Cardiac muscle cell (in vitro differentiated cells and primary cell): ENCODE measurements around the gene PSD. TPM values are rescaled to one million over a fixed set of nuclear protein-coding genes. Genes with fewer than 3 reads are reported as not detected.

Experiments used
- DNase-seq, 2 donors: peaks; one replicate each; pipeline versions ENCODE4 v3.0.0 to v3.0.0-alpha.2; 2010 to 2017; ENCODE audit warnings: low read depth in 1 of 2, low spot score in 1 of 2
- H3K27ac ChIP-seq: fragments of 200-600 bp; sonication (generic); 2 replicates; pipeline ENCODE4 v1.5.1; 2016
- H3K27me3 ChIP-seq: fragments of 200-600 bp; sonication (generic); 2 replicates; pipeline ENCODE4 v1.6.0; 2016; ENCODE audit warnings: control low read depth
- H3K36me3 ChIP-seq: fragments of 200-600 bp; sonication (generic); 2 replicates; pipeline ENCODE4 v1.5.1; 2016; ENCODE audit warnings: control low read depth
- H3K4me1 ChIP-seq: fragments of 200-600 bp; sonication (generic); 2 replicates; pipeline ENCODE4 v1.8.1; 2017; ENCODE audit warnings: low read depth, mild to moderate bottlenecking, mixed run types
- H3K4me3 ChIP-seq: fragments of 200-600 bp; sonication (generic); 2 replicates; pipeline ENCODE4 v1.5.1; 2016; ENCODE audit warnings: mild to moderate bottlenecking
- H3K9me3 ChIP-seq: fragments of 200-600 bp; sonication (generic); 2 replicates; pipeline ENCODE4 v1.5.1; 2017; ENCODE audit warnings: low read depth, mild to moderate bottlenecking, control low read depth
- CTCF ChIP-seq: IDR thresholded peaks from 2 replicates; pipeline ENCODE4 v1.5.1; 2012; ENCODE audit warnings: low read depth, mild to moderate bottlenecking, low read length
- polyA plus RNA-seq: library from polyadenylated mRNA; unstranded; fragments of >200 nt; fragmentation: Nextera tagmentation; extraction: Ambion mirVana; gene quantifications from 2 replicates; pipeline ENCODE4 v1.2.1, GENCODE V29; 2016
- total RNA-seq: library from RNA; depleted of rRNA; stranded (reverse); fragments of >200 nt; gene quantifications from 2 replicates; pipeline ENCODE4 v1.2.3, GENCODE V29; 2016

The PSD gene
- total and polyA plus RNA-seq, 2 experiments from 2014 or later: 13.2 to 24.7 TPM

GRCh38 chr10:102408728-102409603 is 9.6 kb downstream of the PSD start:
- no peaks in the 10 kb centered on the region for H3K36me3 ChIP-seq
- H3K4me3 ChIP-seq: peak overlapping the region; percentile 49
- H3K27me3 ChIP-seq: peaks cover 38% of the 10 kb centered on the region
- H3K4me1 ChIP-seq: no peaks in the 10 kb centered on the region
- TF ChIP-seq CTCF: no peak
- H3K9me3 ChIP-seq: no peaks in the 10 kb centered on the region
- no peak overlapping the region for H3K27ac ChIP-seq
- peak; percentile 77 to 82 for DNase-seq

GRCh38 chr10:102408131-102408727 is 10.4 kb downstream of the PSD start:
- peaks cover 38% of the 10 kb centered on the region for H3K27me3 ChIP-seq
- peak overlapping the region; percentile 49 for H3K4me3 ChIP-seq
- no peak overlapping the region for H3K27ac ChIP-seq
- no peaks in the 10 kb centered on the region for H3K9me3 ChIP-seq
- TF ChIP-seq CTCF: no peak
- H3K4me1 ChIP-seq: no peaks in the 10 kb centered on the region
- DNase-seq: no peak
- H3K36me3 ChIP-seq: no peaks in the 10 kb centered on the region

GRCh38 chr10:102407425-102408130 is 11.0 kb downstream of the PSD start:
- no peak overlapping the region for H3K4me3 ChIP-seq

GRCh38 chr10:102406815-102407214 is 11.8 kb downstream of the PSD start:
- H3K4me3 ChIP-seq: no peak overlapping the region
- no peak for TF ChIP-seq CTCF
- no peaks in the 10 kb centered on the region for H3K36me3 ChIP-seq
- no peaks in the 10 kb centered on the region for H3K9me3 ChIP-seq
- no peak overlapping the region for H3K27ac ChIP-seq
- H3K27me3 ChIP-seq: peaks cover 32% of the 10 kb centered on the region
- no peak for DNase-seq
- H3K4me1 ChIP-seq: no peaks in the 10 kb centered on the region

More at GRCh38 chr10:102407425-102408130, 11.0 kb downstream of the PSD start:
- no peaks in the 10 kb centered on the region for H3K9me3 ChIP-seq
- no peaks in the 10 kb centered on the region for H3K4me1 ChIP-seq
- H3K36me3 ChIP-seq: no peaks in the 10 kb centered on the region
- peaks cover 32% of the 10 kb centered on the region for H3K27me3 ChIP-seq
- no peak for DNase-seq
- TF ChIP-seq CTCF: no peak
- H3K27ac ChIP-seq: no peak overlapping the region

GRCh38 chr10:102405632-102406031 is 13.0 kb downstream of the PSD start:
- no peak for DNase-seq
- H3K27me3 ChIP-seq: peaks cover 25% of the 10 kb centered on the region
- H3K27ac ChIP-seq: no peak overlapping the region
- H3K4me3 ChIP-seq: no peak overlapping the region
- no peaks in the 10 kb centered on the region for H3K36me3 ChIP-seq
- H3K9me3 ChIP-seq: no peaks in the 10 kb centered on the region
- no peak for TF ChIP-seq CTCF
- H3K4me1 ChIP-seq: no peaks in the 10 kb centered on the region
